Right lobe of liver (tissue), 6 donors: ENCODE data around the gene HHAT. TPM values are rescaled to one million over a fixed set of nuclear protein-coding genes. Genes with fewer than 3 reads are reported as not detected.
A peak's percentile ranks its signal among the peaks of the same experiment; 100 is the strongest.

Source experiments
- ATAC-seq, 4 donors: fragments of 200-7000 bp; cut with Tn5 transposase; one replicate each; pipeline ENCODE4 v1.9.1; 2020; ENCODE audit warnings: mild to moderate bottlenecking in 4 of 4, moderate library complexity in 4 of 4
- DNase-seq, 3 donors: peaks; one replicate each; pipeline ENCODE4 v3.0.0-alpha.2; 2020
- H3K27ac ChIP-seq, 3 donors: fragments of 200-600 bp; one replicate each; pipeline ENCODE4 v1.8.0; 2022
- H3K27me3 ChIP-seq, 2 donors: fragments of 200-600 bp; one replicate each; pipeline ENCODE4 v1.8.0; 2022
- H3K36me3 ChIP-seq, 4 donors: fragments of 200-600 bp; sonication (generic) in 1 of 4; one replicate each; pipeline versions ENCODE4 v1.5.1 to v1.8.0; 2017 to 2022; ENCODE audit warnings: control low read depth in 1 of 4
- H3K4me1 ChIP-seq, 4 donors: fragments of 200-600 bp; sonication (generic) in 1 of 4; one replicate each; pipeline versions ENCODE4 v1.5.1 to v1.8.0; 2017 to 2022; ENCODE audit warnings: control low read depth in 1 of 4
- H3K4me3 ChIP-seq, 3 donors: fragments of 200-600 bp; one replicate each; pipeline ENCODE4 v1.8.0; 2022
- H3K9me3 ChIP-seq, 4 donors: fragments of 200-600 bp; sonication (generic) in 1 of 4; one replicate each; pipeline versions ENCODE4 v1.5.1 to v1.8.0; 2017 to 2022; ENCODE audit warnings: control low read depth in 1 of 4
- CTCF ChIP-seq, 4 donors: fragments of 200-600 bp in 3 of 4; fragments of 450-650 bp in 1 of 4; IDR thresholded peaks; one replicate each; pipeline versions ENCODE4 v1.5.1 to v1.8.0; 2016 to 2022; ENCODE audit warnings: antibody characterized with exemption in 4 of 4, mild to moderate bottlenecking in 2 of 4
- POLR2A ChIP-seq: fragments of 450-650 bp; IDR thresholded peaks from one replicate; pipeline ENCODE4 v1.6.1; 2017; ENCODE audit warnings: antibody characterized with exemption, mild to moderate bottlenecking
- WGBS: methylation state at CpG from one replicate; pipeline ENCODE4 v1.1.6; 2018; ENCODE audit warnings: low coverage, low lambda C conversion rate; ENCODE audit not compliant: insufficient coverage; ENCODE audit errors: missing lambda C conversion rate; 5-methylcytosine and 5-hydroxymethylcytosine counted together
- intact Hi-C, 2 donors: fragments of 100-400 bp; cut with DNase I; formaldehyde crosslinking; loops; one replicate each; pipeline versions ENCODE4 v1.11.2 to v1.14.1; 2022
- total RNA-seq, 6 experiments: library from RNA; depleted of rRNA in 2 of 6; stranded (reverse); fragments of >200 nt in 2 of 6; fragmentation: NEBNext Ultra II Directional in 3 of 6; extraction: Animal tissue kit (Norgen Biotek cat#: 25700) in 3 of 6; gene quantifications; one replicate each; pipeline versions ENCODE4 v1.1.0 to v1.2.4, GENCODE V29; 2016 to 2023
- donor health status: DM: no; HTN: yes; CAD: no.
- donor health status: DM: no; HTN: no; CAD: no.
- donor health status: DM: no; HTN: no; CAD: no.
- donor health status: DM: no; HTN: yes; CAD: no.
- donor health status: DM: no; HTN: yes; CAD: no.

The HHAT gene
- total RNA-seq, 6 experiments from 2014 or later, result 2.2 to 4.1 (median 2.7) TPM

GRCh38 chr1:210360852-210361477, 32.3 kb downstream of the HHAT start:
- peak; percentile 83 to 88 (median 86) for ATAC-seq

DNA sequence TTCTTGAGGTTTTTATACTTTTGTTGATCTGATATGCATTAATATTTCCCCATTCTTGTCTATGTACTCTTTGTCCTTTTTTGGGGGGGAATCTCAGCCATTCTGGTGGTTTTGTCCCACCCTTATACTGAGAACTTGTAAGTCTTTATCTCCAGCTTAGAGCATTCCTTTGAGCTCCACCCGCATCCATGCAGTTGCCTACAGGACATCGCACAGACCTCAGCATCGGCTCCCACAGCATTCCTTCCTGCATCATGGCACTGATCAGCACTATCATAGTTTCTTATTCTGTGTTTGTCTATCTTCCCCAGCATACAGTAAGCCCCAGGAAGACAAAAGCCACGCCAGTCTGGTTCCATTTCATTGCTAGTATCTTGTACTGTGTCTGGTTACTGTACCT, 33.0 kb downstream of the HHAT start:
- intact Hi-C loops, result no loop called here

More at GRCh38 chr1:210360852-210361477, 32.3 kb downstream of the HHAT start:
- Histone ChIP-seq H3K27ac (peak overlapping the region in 1 of 3 donors; percentile 49), H3K27me3 (no peaks in the 10 kb centered on the region), H3K9me3 (no peaks in the 10 kb centered on the region), H3K4me3 (peak overlapping the region in 1 of 3 donors; percentile 17), H3K4me1 (peaks cover 0 to 25% (median 2%) of the 10 kb centered on the region in 4 donors), H3K36me3 (no peaks in the 10 kb centered on the region)
- TF ChIP-seq CTCF (IDR thresholded peaks at IDR 0.05) (peak; percentile 65 to 79 (median 72)), POLR2A (no peak)
- 16% methylated on average over 6 of the region's 10 CpGs for WGBS
- intact Hi-C loops, result no loop called here
- peak in 2 of 3 donors; percentile 56 to 77 for DNase-seq

DNA sequence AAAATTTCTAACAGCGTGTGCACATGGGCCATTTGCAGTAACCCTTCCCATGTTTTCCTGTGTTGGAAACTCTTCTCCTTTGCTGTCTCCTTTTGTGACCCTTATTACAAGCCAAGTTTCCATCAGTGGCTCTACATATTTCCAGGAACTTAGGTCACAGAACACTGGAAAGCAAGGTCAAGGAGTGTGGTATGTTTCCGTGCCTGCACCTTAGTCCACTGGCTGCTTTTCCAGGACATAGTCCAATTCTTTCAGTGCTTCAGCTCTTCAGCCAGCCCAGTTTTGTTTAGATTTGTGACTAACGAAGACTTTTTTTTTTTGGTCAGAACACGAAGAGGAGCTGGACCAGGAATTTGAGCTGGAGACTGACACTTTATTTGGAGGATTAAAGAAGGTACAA, 33.8 kb downstream of the HHAT start:
- H3K27me3 ChIP-seq, result no peaks in the 10 kb centered on the region
- no peak for TF ChIP-seq CTCF (IDR thresholded peaks at IDR 0.05)
- TF ChIP-seq POLR2A, result no peak
- H3K36me3 ChIP-seq, result no peaks in the 10 kb centered on the region
- H3K4me3 ChIP-seq, result no peak overlapping the region
- intact Hi-C loops, result no loop called here
- ATAC-seq, result peak in 3 of 4 donors; percentile 35 to 63 (median 51)
- peaks cover 0 to 25% (median 2%) of the 10 kb centered on the region in 4 donors for H3K4me1 ChIP-seq
- peak overlapping the region in 1 of 3 donors; percentile 45 for H3K27ac ChIP-seq
- 37% methylated on average over 4 of the region's 4 CpGs for WGBS
- no peaks in the 10 kb centered on the region for H3K9me3 ChIP-seq
- no peak for DNase-seq

More for the DNA sequence above, 33.0 kb downstream of the HHAT start:
- Histone ChIP-seq H3K27me3 (no peaks in the 10 kb centered on the region), H3K9me3 (no peaks in the 10 kb centered on the region), H3K27ac (peak overlapping the region in 1 of 3 donors; percentile 49), H3K4me1 (peaks cover 0 to 25% (median 2%) of the 10 kb centered on the region in 4 donors), H3K36me3 (no peaks in the 10 kb centered on the region), H3K4me3 (no peak overlapping the region)
- TF ChIP-seq CTCF (IDR thresholded peaks at IDR 0.05) (no peak), POLR2A (no peak)
- WGBS, result no CpG with 5 or more reads among the region's 4 CpGs
- DNase-seq, result no peak
- ATAC-seq, result no peak

GRCh38 chr1:210363119-210363518, 34.4 kb downstream of the HHAT start:
- Histone ChIP-seq H3K4me3 (no peak overlapping the region), H3K27me3 (no peaks in the 10 kb centered on the region), H3K4me1 (peaks cover 0 to 25% (median 2%) of the 10 kb centered on the region in 4 donors), H3K27ac (peak overlapping the region in 1 of 3 donors; percentile 45), H3K36me3 (no peaks in the 10 kb centered on the region), H3K9me3 (no peaks in the 10 kb centered on the region)
- DNase-seq (no peak), ATAC-seq (no peak)
- no peak for TF ChIP-seq POLR2A
- no peak for TF ChIP-seq CTCF (IDR thresholded peaks at IDR 0.05)
- no CpG with 5 or more reads among the region's 6 CpGs for WGBS
- intact Hi-C loops, result no loop called here
